ENCODE measurements around the gene RPL41. TPM values are rescaled to one million over a fixed set of nuclear protein-coding genes. Genes with fewer than 3 reads are reported as not detected.
A peak's percentile ranks its signal among the peaks of the same experiment; 100 is the strongest.

Gene RPL41
- total RNA-seq, 4 donors from 2014 or later = 1,323 to 2,217 (median 1,977) TPM

GRCh38 chr12:56146492-56147460 lies 30.3 kb downstream of the RPL41 start:
- Histone ChIP-seq H3K4me1 (peaks cover 13 to 22% of the 10 kb centered on the region in 2 donors), H3K27me3 (no peaks in the 10 kb centered on the region), H3K4me3 (no peak overlapping the region), H3K27ac (peak overlapping the region; percentile 43 to 61 (median 46)), H3K9me3 (no peaks in the 10 kb centered on the region), H3K36me3 (peaks cover 0 to 34% of the 10 kb centered on the region in 2 donors)
- in situ Hi-C loops (cut with MboI; ENCODE audit: low sequenced_read_pairs in 4 of 4) = no loop called here
- TF ChIP-seq, protein P1, sequence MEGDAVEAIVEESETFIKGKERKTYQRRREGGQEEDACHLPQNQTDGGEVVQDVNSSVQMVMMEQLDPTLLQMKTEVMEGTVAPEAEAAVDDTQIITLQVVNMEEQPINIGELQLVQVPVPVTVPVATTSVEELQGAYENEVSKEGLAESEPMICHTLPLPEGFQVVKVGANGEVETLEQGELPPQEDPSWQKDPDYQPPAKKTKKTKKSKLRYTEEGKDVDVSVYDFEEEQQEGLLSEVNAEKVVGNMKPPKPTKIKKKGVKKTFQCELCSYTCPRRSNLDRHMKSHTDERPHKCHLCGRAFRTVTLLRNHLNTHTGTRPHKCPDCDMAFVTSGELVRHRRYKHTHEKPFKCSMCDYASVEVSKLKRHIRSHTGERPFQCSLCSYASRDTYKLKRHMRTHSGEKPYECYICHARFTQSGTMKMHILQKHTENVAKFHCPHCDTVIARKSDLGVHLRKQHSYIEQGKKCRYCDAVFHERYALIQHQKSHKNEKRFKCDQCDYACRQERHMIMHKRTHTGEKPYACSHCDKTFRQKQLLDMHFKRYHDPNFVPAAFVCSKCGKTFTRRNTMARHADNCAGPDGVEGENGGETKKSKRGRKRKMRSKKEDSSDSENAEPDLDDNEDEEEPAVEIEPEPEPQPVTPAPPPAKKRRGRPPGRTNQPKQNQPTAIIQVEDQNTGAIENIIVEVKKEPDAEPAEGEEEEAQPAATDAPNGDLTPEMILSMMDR (IDR thresholded peaks at IDR 0.05 in 4 of 5, conservative IDR thresholded peaks at IDR 0.05 in 1 of 5) = no peak
- no peak for TF ChIP-seq POLR2A (IDR thresholded peaks at IDR 0.05)
- DNase-seq (no peak), ATAC-seq (no peak)
- intact Hi-C loops (cut with DNase I; ENCODE audit: low total_unique reads) = no loop called here

DNA sequence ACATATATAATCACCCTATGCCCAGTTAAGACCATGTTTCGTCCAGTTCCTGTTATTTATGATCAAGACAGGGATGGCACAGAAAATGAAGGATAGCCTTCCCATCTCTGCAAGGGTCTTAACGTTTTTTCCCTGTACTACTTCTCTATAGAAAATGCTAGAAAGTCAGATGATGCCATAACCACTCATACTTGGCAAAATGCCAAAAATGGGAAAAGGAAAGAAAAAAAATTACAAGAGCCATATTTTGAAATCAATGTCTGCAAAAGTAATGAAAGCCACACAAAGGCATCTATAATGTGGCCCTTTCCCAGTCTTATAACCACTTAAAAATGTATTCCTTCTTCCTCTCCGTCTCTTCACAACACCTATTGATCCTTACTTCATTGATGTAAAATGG lies 34.1 kb downstream of the RPL41 start:
- in situ Hi-C loops (cut with MboI; ENCODE audit: low sequenced_read_pairs in 4 of 4) = no loop called here

GRCh38 chr12:56151672-56152131 lies 35.3 kb downstream of the RPL41 start:
- Histone ChIP-seq H3K9me3 (no peaks in the 10 kb centered on the region), H3K27ac (peak overlapping the region; percentile 88 to 97 (median 96)), H3K4me1 (peaks cover 24 to 28% of the 10 kb centered on the region in 2 donors), H3K4me3 (peak overlapping the region; percentile 61 to 82 (median 75)), H3K36me3 (no peaks in the 10 kb centered on the region), H3K27me3 (no peaks in the 10 kb centered on the region)
- ATAC-seq = peak; percentile 59 to 63
- TF ChIP-seq, protein P1 (IDR thresholded peaks at IDR 0.05 in 4 of 5, conservative IDR thresholded peaks at IDR 0.05 in 1 of 5) = peak; percentile 57 to 75 (median 60)
- no peak for TF ChIP-seq POLR2A (IDR thresholded peaks at IDR 0.05)
- in situ Hi-C loops (cut with MboI; ENCODE audit: low sequenced_read_pairs in 4 of 4) (no loop called here), intact Hi-C loops (cut with DNase I; ENCODE audit: low total_unique reads) (loop anchor here (1.0 kb wide), 1 partner anchor 23 kb away; the partner anchor contains the start of gene ESYT1)
- peak; percentile 23 to 69 for DNase-seq

More for the DNA sequence above, 34.1 kb downstream of the RPL41 start:
- no peak overlapping the region for H3K4me3 ChIP-seq
- H3K4me1 ChIP-seq = peaks cover 27 to 28% of the 10 kb centered on the region in 2 donors
- peak overlapping the region; percentile 88 to 97 (median 96) for H3K27ac ChIP-seq
- DNase-seq (no peak), ATAC-seq (no peak)
- TF ChIP-seq, protein P1 (IDR thresholded peaks at IDR 0.05 in 4 of 5, conservative IDR thresholded peaks at IDR 0.05 in 1 of 5) = no peak
- no peak for TF ChIP-seq POLR2A (IDR thresholded peaks at IDR 0.05)
- no peaks in the 10 kb centered on the region for H3K36me3 ChIP-seq
- no peaks in the 10 kb centered on the region for H3K9me3 ChIP-seq
- H3K27me3 ChIP-seq = no peaks in the 10 kb centered on the region
- intact Hi-C loops (cut with DNase I; ENCODE audit: low total_unique reads) = no loop called here

DNA sequence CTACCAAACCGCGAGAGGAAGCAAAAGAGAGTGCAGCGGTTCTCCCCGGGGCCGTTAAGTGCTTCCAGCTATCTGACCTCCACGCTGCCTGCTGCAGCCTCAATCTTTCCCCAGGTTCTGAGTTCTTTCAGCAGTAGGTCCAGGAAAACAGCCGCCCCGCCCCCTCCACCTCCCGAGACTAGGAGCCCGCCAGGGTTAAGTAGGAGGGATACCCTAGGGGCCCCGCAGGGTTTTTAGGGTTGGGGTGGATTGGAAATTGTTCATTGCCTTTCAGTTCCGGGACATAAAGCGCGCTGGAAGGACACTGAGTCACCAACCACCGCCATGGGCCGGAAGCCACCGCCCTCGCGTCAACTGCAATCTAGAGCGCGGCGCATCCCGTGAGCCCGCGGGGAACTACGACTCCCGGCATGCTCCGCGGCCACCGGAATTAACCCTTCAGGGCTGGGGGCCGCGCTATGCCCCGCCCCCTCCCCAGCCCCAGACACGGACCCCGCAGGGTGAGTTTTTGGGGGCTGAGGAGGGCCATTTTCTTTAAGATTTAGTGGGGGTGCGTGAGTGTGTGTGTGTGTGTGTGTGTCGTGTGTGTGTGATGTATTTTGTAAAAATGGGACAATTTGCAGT lies 35.8 kb downstream of the RPL41 start, which contains the start of gene MYL6B:
TSS of gene MYL6B (plus strand) at position 456 of the 624 bp plus-strand sequence. CDS start 1,332 bp downstream, outside the sequence.
- Histone ChIP-seq H3K4me1 (peaks cover 24 to 34% of the 10 kb centered on the region in 2 donors), H3K4me3 (peak within 1 kb of the TSS; percentile 61 to 82 (median 75)), H3K27ac (peak within 1 kb of the TSS; percentile 88 to 97 (median 96)), H3K36me3 (no peaks in the 10 kb centered on the region), H3K9me3 (no peaks in the 10 kb centered on the region), H3K27me3 (no peaks in the 10 kb centered on the region)
- intact Hi-C loops (cut with DNase I; ENCODE audit: low total_unique reads) = loop anchor here (1.0 kb wide), 1 partner anchor 24 kb away; the partner anchor contains the start of gene ESYT1
- in situ Hi-C loops (cut with MboI; ENCODE audit: low sequenced_read_pairs in 4 of 4) = no loop called here
- peak; percentile 86 to 93 for ATAC-seq
- DNase-seq = peak; percentile 92 to 93
- TF ChIP-seq, protein P1 (IDR thresholded peaks at IDR 0.05 in 4 of 5, conservative IDR thresholded peaks at IDR 0.05 in 1 of 5) = no peak
- peak; percentile 54 to 61 for TF ChIP-seq POLR2A (IDR thresholded peaks at IDR 0.05)

All from gastrocnemius medialis (tissue), 4 donors.